Stimulated activated naive CD8-positive, alpha-beta T cell treated with anti-CD3 and anti-CD28 coated beads, Interleukin-15, Interleukin-2, amounts not matched to agents 100 ng/mL and 50 ng/mL, for 24 hours (primary cell): ENCODE measurements around the gene RALGAPA2.
"Not testable (repeated sequence)": the region's sequence is repeated elsewhere in the genome, so short reads cannot be mapped to it uniquely, and the experiment has no call there.

ENCODE experiments used
- H3K27ac Mint-ChIP-seq: one replicate; pipeline ENCODE4 v1.8.0; 2021; ENCODE audit warnings: mild to moderate bottlenecking, mixed read lengths
- H3K27me3 Mint-ChIP-seq: one replicate; pipeline ENCODE4 v1.8.0; 2021; ENCODE audit warnings: mixed read lengths
- H3K36me3 Mint-ChIP-seq: one replicate; pipeline ENCODE4 v1.8.0; 2021; ENCODE audit warnings: low read depth, mixed read lengths
- H3K4me1 Mint-ChIP-seq: one replicate; pipeline ENCODE4 v1.8.0; 2021; ENCODE audit warnings: low read depth, mixed read lengths
- H3K4me3 Mint-ChIP-seq: one replicate; pipeline ENCODE4 v1.8.0; 2021; ENCODE audit warnings: mild to moderate bottlenecking, mixed read lengths
- H3K9me3 Mint-ChIP-seq: one replicate; pipeline ENCODE4 v1.8.0; 2021; ENCODE audit warnings: mixed read lengths

The RALGAPA2 gene

DNA sequence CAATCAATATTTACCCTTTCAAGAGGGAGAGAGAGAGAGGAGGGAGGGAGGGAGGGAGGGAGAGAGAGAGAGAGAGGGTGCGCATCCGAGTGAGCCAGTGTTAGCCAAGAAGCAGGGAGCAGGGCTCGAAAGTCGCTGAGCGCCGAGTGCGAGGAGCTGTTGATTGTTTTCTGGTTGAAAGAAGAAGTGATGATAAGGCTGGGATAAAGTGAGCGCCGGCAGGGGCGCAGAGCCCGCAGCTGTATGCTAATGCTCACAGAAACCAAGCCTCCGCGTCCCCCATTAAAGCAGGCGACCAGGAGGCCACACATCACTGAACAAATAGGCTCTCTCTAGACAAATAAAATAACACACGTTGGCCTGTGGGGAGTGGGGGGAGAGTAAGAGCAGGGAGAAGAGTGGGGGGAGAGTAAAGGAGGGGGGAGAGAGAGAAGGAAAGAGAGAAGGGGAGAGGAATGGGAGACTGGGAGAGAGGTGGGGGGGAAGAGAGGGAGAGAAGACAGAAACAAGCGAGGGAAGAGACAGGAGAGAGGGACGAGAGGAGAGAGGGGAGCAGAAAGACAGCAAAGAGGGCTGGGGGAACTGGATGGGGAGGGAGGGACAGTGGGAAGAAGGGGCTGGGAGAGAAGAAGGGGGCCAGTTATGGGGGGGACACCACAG is 349.5 kb downstream of the RALGAPA2 start:
- Mint-ChIP-seq H3K4me1 (peaks cover 51% of the 10 kb centered on the region), H3K4me3 (no peak overlapping the region), H3K27ac (no peak overlapping the region), H3K9me3 (no peaks in the 10 kb centered on the region), H3K27me3 (peaks cover 74% of the 10 kb centered on the region), H3K36me3 (no peaks in the 10 kb centered on the region)

GRCh38 chr20:20360464-20360863 is 352.0 kb downstream of the RALGAPA2 start:
- Mint-ChIP-seq H3K9me3 (no peaks in the 10 kb centered on the region), H3K36me3 (no peaks in the 10 kb centered on the region), H3K4me1 (peaks cover 38% of the 10 kb centered on the region), H3K27ac (no peak overlapping the region), H3K4me3 (peak overlapping the region; percentile 10), H3K27me3 (peaks cover 56% of the 10 kb centered on the region)

DNA sequence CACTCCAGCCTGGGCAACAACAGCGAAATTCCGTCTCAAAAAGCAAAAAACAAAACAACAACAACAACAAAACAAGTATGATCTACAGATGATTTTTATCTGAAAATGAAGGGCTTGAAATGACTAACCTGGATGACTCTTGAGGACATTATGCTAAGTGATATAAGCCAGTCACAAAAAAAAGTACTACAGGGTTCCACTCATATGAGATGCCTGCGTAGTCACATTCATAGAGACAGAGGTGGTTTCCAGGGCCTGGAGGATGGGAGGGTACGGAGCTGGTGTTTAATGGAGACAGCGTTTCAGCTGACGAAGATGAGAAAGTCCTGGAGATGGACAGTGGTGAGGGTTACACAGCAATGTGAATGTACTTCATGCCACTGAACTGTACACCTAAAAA is 352.8 kb downstream of the RALGAPA2 start:
- peaks cover under 1% of the 10 kb centered on the region for H3K9me3 Mint-ChIP-seq
- H3K4me3 Mint-ChIP-seq: no peak overlapping the region
- no peaks in the 10 kb centered on the region for H3K36me3 Mint-ChIP-seq
- H3K4me1 Mint-ChIP-seq: peaks cover 30% of the 10 kb centered on the region
- peaks cover 48% of the 10 kb centered on the region for H3K27me3 Mint-ChIP-seq
- no peak overlapping the region for H3K27ac Mint-ChIP-seq

GRCh38 chr20:20358801-20359200 is 353.6 kb downstream of the RALGAPA2 start:
- no peak overlapping the region for H3K27ac Mint-ChIP-seq

GRCh38 chr20:20355503-20355902 is 356.9 kb downstream of the RALGAPA2 start:
- H3K9me3 Mint-ChIP-seq, H3K27ac Mint-ChIP-seq, H3K4me3 Mint-ChIP-seq, H3K36me3 Mint-ChIP-seq: not testable (repeated sequence)
- Mint-ChIP-seq H3K4me1 (peaks cover 26% of the 10 kb centered on the region), H3K27me3 (peaks cover 39% of the 10 kb centered on the region)

More at GRCh38 chr20:20358801-20359200, 353.6 kb downstream of the RALGAPA2 start:
- peaks cover 6% of the 10 kb centered on the region for H3K9me3 Mint-ChIP-seq
- H3K36me3 Mint-ChIP-seq: no peaks in the 10 kb centered on the region
- H3K27me3 Mint-ChIP-seq: peaks cover 48% of the 10 kb centered on the region
- H3K4me3 Mint-ChIP-seq: no peak overlapping the region
- H3K4me1 Mint-ChIP-seq: peaks cover 33% of the 10 kb centered on the region

DNA sequence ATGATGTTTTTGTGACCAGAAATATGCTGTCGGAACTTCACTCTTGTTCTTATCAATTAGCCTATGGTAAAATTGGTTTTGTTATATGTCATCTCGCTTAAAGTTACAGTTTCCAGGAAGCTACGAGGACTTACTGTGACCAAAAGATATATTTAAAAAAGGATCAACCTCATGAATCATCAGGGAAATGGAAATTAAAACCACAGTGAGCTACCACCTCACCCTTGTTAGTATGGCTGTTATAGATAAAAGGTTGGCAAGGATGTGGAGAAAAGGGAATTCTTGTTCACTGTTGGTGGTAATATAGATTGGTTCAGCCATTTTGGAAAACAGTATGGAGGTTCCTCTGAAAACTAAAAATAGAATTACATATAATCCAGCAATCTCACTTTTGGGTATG is 358.9 kb downstream of the RALGAPA2 start:
- peaks cover 43% of the 10 kb centered on the region for H3K27me3 Mint-ChIP-seq
- peaks cover 9% of the 10 kb centered on the region for H3K9me3 Mint-ChIP-seq
- peak overlapping the region; percentile 9 for H3K27ac Mint-ChIP-seq
- peaks cover 16% of the 10 kb centered on the region for H3K4me1 Mint-ChIP-seq
- no peak overlapping the region for H3K4me3 Mint-ChIP-seq
- H3K36me3 Mint-ChIP-seq: no peaks in the 10 kb centered on the region

GRCh38 chr20:20344476-20344875 is 368.0 kb downstream of the RALGAPA2 start:
- peaks cover 41% of the 10 kb centered on the region for H3K27me3 Mint-ChIP-seq
- H3K4me1 Mint-ChIP-seq: no peaks in the 10 kb centered on the region
- no peak overlapping the region for H3K4me3 Mint-ChIP-seq
- peaks cover 4% of the 10 kb centered on the region for H3K36me3 Mint-ChIP-seq
- H3K9me3 Mint-ChIP-seq: peaks cover 5% of the 10 kb centered on the region
- no peak overlapping the region for H3K27ac Mint-ChIP-seq

GRCh38 chr20:20343932-20344331 is 368.5 kb downstream of the RALGAPA2 start:
- Mint-ChIP-seq H3K36me3 (peaks cover 4% of the 10 kb centered on the region), H3K9me3 (peaks cover 5% of the 10 kb centered on the region), H3K4me1 (no peaks in the 10 kb centered on the region), H3K27ac (no peak overlapping the region), H3K27me3 (peaks cover 37% of the 10 kb centered on the region), H3K4me3 (no peak overlapping the region)
